Left forelimb (tissue), 1 donor: Measurements from ENCODE around the gene IPO4.
"Not testable (repeated sequence)": the region's sequence is repeated elsewhere in the genome, so short reads cannot be mapped to it uniquely, and the experiment has no call there.

Source experiments
- DNase-seq: peaks from one replicate; pipeline ENCODE4 v3.0.0-alpha.2; 2018; ENCODE audit warnings: low spot score

Gene IPO4

GRCh38 chr14:24188251-24189058 lies at the start of gene IPO4:
TSS of gene IPO4 (minus strand) at chr14:24188816. CDS start at chr14:24188787, 29 bp downstream.
- DNase-seq, result peak; percentile 95

- DNase-seq, result no peak
These were observed 49.5 kb upstream of the IPO4 start for GRCh38 chr14:24238123-24238522.

GRCh38 chr14:24237463-24237955 lies 48.9 kb upstream of the IPO4 start:
- no peak for DNase-seq

- no peak for DNase-seq
These were observed 48.3 kb upstream of the IPO4 start for GRCh38 chr14:24236689-24237462.

- no peak for DNase-seq
These were observed 47.4 kb upstream of the IPO4 start for GRCh38 chr14:24235804-24236688.

- DNase-seq, result no peak
These were observed 45.7 kb upstream of the IPO4 start for GRCh38 chr14:24234095-24235005.

GRCh38 chr14:24233538-24233866 lies 44.9 kb upstream of the IPO4 start:
- DNase-seq, result no peak

GRCh38 chr14:24232645-24233537 lies 44.3 kb upstream of the IPO4 start, which contains the start of gene GMPR2:
TSS of gene GMPR2 (plus strand) at chr14:24232929. CDS start at chr14:24233254, 325 bp downstream.
- no peak for DNase-seq

GRCh38 chr14:24232121-24232644 lies 43.6 kb upstream of the IPO4 start, which contains the start of gene NEDD8:
TSS of gene NEDD8 (minus strand) at chr14:24232367. CDS start at chr14:24232267, 100 bp downstream.
- peak; percentile 97 for DNase-seq

GRCh38 chr14:24231263-24232120 lies 42.9 kb upstream of the IPO4 start:
- no peak for DNase-seq

GRCh38 chr14:24228902-24229301 lies 40.3 kb upstream of the IPO4 start:
- no peak for DNase-seq

GRCh38 chr14:24226473-24226872 lies 37.9 kb upstream of the IPO4 start:
- no peak for DNase-seq

- DNase-seq, result no peak
These were observed 36.0 kb upstream of the IPO4 start for GRCh38 chr14:24224618-24225071.

GRCh38 chr14:24222987-24223386 lies 34.4 kb upstream of the IPO4 start:
- DNase-seq, result not testable (repeated sequence)

- DNase-seq, result no peak
These were observed 30.9 kb upstream of the IPO4 start for GRCh38 chr14:24219521-24219920.

GRCh38 chr14:24219080-24219479 lies 30.5 kb upstream of the IPO4 start:
- DNase-seq, result no peak

GRCh38 chr14:24216876-24217275 lies 28.3 kb upstream of the IPO4 start:
- not testable (repeated sequence) for DNase-seq

GRCh38 chr14:24216345-24216699 lies 27.7 kb upstream of the IPO4 start:
- DNase-seq, result no peak
